Fibroblast of upper back skin (primary cell): Measurements from ENCODE around the gene PPP1R2.
"Not testable (repeated sequence)": the region's sequence is repeated elsewhere in the genome, so short reads cannot be mapped to it uniquely, and the experiment has no call there.

Experiments
- DNase-seq: peaks from one replicate; pipeline ENCODE4 v3.0.0-alpha.2; 2013

The PPP1R2 gene

DNA sequence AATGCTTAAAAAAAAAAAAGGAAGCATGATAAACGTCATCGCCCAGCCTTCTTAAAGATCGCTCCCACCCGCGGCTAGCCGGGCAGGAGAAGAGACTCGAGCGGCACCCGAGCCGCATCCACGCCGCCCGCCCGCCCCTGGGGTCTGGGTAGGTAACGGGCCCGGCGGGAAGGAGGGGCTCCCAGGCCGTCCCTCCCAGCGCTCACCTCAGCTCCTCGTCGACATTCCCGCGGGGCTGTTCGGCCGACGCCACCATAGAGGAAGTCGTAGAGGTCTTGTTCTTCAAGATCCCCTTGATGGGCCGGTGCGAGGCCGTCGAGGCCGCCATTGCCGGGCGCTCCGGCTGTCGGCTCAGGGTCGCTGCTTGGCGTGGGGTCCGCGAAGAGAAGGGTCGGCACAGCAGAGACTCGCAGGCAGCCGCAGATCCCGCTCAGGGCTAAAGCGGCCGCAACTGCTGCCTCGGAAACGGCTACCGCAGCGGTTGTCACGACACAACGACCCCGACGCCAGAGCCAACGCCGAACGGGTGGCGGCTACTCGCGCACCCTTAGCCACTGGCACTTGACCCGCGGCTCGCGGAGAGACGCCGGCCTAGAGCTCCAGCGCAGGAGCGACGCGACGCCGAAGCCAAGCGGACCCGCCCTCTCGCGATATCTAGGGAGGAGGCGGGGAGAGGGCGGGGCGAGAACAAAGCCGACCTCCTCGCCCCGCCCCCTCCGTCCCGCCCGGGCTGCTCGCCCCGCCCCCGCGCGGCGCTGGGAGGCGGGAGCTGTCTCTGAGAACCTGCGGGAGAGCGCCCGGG, at the start of gene PPP1R2:
TSS of gene PPP1R2 (minus strand) at position 628 of the 802 bp plus-strand sequence. CDS start at position 328, 300 bp downstream.
- DNase-seq: peak; percentile 91

GRCh38 chr3:195591852-195592251, 48.7 kb upstream of the PPP1R2 start:
- no peak for DNase-seq

GRCh38 chr3:195591220-195591619, 48.1 kb upstream of the PPP1R2 start:
- DNase-seq: no peak

- not testable (repeated sequence) for DNase-seq
Measured at GRCh38 chr3:195590381-195590780, 47.3 kb upstream of the PPP1R2 start.

DNA sequence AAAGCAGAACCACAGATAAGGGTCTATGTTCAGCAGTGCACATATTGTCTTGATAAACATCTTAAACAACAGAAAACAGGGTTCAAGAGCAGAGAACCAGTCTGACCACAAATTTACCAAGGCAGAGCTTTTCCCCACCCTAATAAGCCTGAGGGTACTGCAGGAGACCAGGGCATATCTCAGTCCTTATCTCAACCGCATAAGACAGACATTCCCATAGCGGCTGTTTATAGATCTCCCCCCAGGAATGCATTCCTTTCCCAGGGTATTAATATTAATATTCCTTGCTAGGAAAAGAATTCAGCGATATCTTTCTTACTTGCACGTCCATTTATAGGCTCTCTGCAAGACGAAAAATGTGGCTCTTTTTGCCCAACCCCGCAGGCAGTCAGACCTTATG, 46.7 kb upstream of the PPP1R2 start:
- DNase-seq: not testable (repeated sequence)

GRCh38 chr3:195587824-195588223, 44.7 kb upstream of the PPP1R2 start:
- DNase-seq: no peak

DNA sequence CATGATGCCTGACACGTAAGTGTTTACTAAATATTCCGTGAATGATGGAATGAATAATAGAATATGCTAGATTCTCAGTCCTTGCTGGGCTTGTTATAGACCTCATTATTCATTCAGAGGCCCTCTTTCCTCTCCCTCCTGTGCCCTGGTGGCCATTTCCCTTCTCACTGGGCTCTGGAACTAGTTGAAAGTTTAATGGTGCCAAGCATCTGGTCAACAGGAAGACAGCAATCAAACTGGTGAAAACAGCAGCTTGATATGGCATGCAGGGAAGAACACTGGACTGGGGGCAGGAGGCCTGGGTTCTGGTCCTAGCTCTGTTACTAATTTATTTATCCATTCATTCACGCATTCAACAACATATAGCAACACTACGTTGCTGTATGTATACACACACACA, 44.3 kb upstream of the PPP1R2 start:
- no peak for DNase-seq

GRCh38 chr3:195584543-195584870, 41.4 kb upstream of the PPP1R2 start:
- no peak for DNase-seq

DNA sequence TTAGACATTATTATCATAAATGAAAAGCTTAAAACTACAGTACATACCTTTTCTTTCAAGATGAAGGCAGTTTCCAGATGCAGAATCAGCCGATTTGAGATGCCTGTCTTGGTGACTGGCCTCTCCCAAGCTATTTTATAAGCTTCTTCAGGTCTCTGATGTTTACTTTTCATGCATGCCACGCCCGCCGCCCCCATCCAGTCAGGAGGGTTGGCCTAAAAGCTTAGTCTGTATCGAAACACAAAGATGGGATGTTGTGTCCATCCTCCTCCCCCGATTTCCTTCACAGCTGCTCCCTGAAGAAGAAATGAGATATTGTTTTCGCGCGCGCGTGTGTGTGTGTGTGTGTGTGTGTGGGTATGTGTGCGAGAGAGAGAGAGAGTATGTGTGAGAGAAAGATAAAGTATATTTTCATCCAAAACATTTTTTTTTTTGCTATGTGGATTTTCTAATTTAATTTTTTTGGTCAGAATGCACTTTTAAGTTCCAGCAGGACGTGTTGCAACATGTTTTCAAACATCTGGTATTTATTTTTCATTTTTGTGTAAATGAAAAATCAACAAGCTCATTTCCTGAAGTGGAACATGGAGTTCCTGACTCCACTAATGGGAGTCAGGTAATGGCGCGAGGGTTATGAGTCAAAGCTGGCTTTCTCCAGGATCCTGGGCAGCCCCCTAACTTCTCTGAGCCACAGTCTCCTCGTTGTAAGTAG, 40.9 kb upstream of the PPP1R2 start, which contains the start of gene APOD:
TSS of gene APOD (minus strand) at position 110 of the 712 bp plus-strand sequence. CDS start 4,479 bp downstream, outside the sequence.
- DNase-seq: peak; percentile 9

GRCh38 chr3:195582947-195583346, 39.8 kb upstream of the PPP1R2 start:
- no peak for DNase-seq

- peak; percentile 73 for DNase-seq
Measured at GRCh38 chr3:195580744-195581443, 37.8 kb upstream of the PPP1R2 start.

GRCh38 chr3:195579281-195579680, 36.2 kb upstream of the PPP1R2 start:
- DNase-seq: no peak

- no peak for DNase-seq
Measured at GRCh38 chr3:195578565-195578964, 35.4 kb upstream of the PPP1R2 start.

GRCh38 chr3:195577645-195578177, 34.6 kb upstream of the PPP1R2 start:
- no peak for DNase-seq

GRCh38 chr3:195574497-195575304, 31.6 kb upstream of the PPP1R2 start:
- no peak for DNase-seq

DNA sequence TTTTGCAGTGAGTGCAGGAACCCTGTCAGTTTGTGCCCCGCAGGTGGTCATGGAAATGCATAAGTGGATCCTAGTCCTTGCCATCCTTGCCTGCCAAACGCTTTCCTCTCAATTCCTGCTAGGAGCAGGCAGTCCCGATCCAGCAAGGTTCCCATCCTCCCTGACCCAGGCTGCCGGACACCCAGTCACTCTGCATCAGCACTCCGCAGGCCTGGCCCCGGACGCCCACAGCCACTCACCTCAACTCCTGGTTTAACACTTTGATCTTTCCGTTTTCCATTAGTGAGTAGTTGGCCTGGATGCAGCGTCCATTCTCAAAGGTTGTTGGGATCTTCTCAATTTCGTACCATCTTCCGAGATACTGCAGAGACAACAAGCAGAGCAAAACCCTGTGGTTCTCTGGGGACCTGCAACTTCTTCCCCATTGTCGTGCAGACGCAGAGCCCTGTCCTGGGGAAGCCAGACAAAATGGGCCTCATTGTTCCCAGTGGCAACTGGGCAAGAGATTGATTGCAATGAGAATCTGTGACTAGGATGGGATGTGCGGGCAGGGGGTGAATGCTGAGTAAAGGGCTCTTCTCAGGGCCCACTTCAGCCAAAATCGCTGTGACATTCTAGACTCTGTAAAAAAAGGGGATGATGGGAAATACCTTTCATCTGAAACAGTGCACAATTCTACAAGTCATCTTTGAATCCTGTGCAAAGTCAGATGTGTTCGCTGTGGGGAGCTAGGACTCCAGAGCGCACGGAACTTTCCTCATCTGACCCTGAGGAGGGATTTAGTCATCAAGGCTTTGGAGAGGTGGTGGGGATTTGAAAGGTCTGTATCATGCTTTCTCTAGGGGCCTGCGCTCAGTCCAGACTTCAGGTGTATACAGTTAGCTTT, 30.7 kb upstream of the PPP1R2 start:
- DNase-seq: no peak

DNA sequence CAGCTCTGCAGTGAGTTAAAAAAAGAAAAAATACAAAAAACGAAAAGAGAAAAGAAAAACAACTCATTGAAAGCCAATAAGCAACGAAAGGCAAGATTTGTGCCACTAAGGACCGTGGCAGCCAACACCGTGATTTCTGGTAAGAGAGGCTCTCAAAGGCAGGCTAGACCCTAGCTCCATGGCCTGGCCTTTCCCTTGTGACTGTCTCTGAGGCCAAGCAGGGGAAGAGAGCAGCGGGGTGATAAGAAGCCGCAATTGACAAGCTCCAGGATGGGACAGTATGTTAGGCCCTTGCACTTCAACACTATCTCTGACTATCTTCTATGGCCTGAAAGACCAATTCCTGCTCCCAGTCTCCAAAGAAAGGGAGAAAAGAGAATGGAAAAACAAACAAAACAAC, 28.2 kb upstream of the PPP1R2 start:
- no peak for DNase-seq

DNA sequence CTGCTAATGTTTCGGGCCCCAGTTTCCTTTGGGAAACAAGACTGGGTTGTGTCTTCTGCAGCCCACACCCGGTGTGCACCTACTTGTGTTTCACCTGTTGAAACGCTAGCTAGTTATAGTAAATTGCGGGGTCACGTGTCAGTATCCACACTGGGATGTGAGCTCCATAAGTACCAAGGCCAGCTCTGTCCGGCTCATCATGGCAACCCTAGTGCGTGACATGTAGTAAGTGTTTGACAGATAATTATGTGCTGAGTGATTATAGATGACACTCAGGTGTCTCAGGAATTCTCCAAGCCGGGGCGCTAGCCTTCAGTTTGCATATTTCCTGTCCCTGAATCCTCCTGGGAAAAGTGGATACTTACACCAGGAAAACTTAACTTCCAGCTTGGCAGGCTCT, 27.8 kb upstream of the PPP1R2 start:
- DNase-seq: no peak

- DNase-seq: no peak
Measured at GRCh38 chr3:195570344-195570743, 27.2 kb upstream of the PPP1R2 start.

- no peak for DNase-seq
Measured at GRCh38 chr3:195568630-195569029, 25.5 kb upstream of the PPP1R2 start.

- no peak for DNase-seq
Measured at GRCh38 chr3:195566797-195567196, 23.7 kb upstream of the PPP1R2 start.
